ENCODE data around the gene FETUB.
A peak's percentile ranks its signal among the peaks of the same experiment; 100 is the strongest.

FETUB gene

GRCh38 chr3:186598108-186598784 lies 42.0 kb upstream of the FETUB start:
- DNase-seq (ENCODE audit: low read depth): peak; percentile 50
- TF ChIP-seq CTCF (conservative IDR thresholded peaks at IDR 0.05; ENCODE audit: low read depth, low read length): no peak
- H3K4me3 ChIP-seq (ENCODE audit: low read depth, low read length): no peak overlapping the region

GRCh38 chr3:186598794-186599141 lies 41.4 kb upstream of the FETUB start:
- H3K4me3 ChIP-seq (ENCODE audit: low read depth, low read length): no peak overlapping the region
- no peak for TF ChIP-seq CTCF (conservative IDR thresholded peaks at IDR 0.05; ENCODE audit: low read depth, low read length)
- DNase-seq (ENCODE audit: low read depth): no peak

GRCh38 chr3:186599142-186599784 lies 40.9 kb upstream of the FETUB start:
- no peak for TF ChIP-seq CTCF (conservative IDR thresholded peaks at IDR 0.05; ENCODE audit: low read depth, low read length)
- DNase-seq (ENCODE audit: low read depth): no peak
- no peak overlapping the region for H3K4me3 ChIP-seq (ENCODE audit: low read depth, low read length)

- no peak for TF ChIP-seq CTCF (conservative IDR thresholded peaks at IDR 0.05; ENCODE audit: low read depth, low read length)
These were observed 40.4 kb upstream of the FETUB start for GRCh38 chr3:186599785-186600166.

GRCh38 chr3:186600896-186601295 lies 39.3 kb upstream of the FETUB start:
- DNase-seq (ENCODE audit: low read depth): no peak

More at GRCh38 chr3:186599785-186600166, 40.4 kb upstream of the FETUB start:
- DNase-seq (ENCODE audit: low read depth): no peak
- no peak overlapping the region for H3K4me3 ChIP-seq (ENCODE audit: low read depth, low read length)

GRCh38 chr3:186603159-186603558 lies 37.0 kb upstream of the FETUB start:
- no peak overlapping the region for H3K4me3 ChIP-seq (ENCODE audit: low read depth, low read length)
- DNase-seq (ENCODE audit: low read depth): no peak
- no peak for TF ChIP-seq CTCF (conservative IDR thresholded peaks at IDR 0.05; ENCODE audit: low read depth, low read length)

More at GRCh38 chr3:186600896-186601295, 39.3 kb upstream of the FETUB start:
- no peak overlapping the region for H3K4me3 ChIP-seq (ENCODE audit: low read depth, low read length)
- TF ChIP-seq CTCF (conservative IDR thresholded peaks at IDR 0.05; ENCODE audit: low read depth, low read length): no peak

- H3K4me3 ChIP-seq (ENCODE audit: low read depth, low read length): no peak overlapping the region
- no peak for TF ChIP-seq CTCF (conservative IDR thresholded peaks at IDR 0.05; ENCODE audit: low read depth, low read length)
- DNase-seq (ENCODE audit: low read depth): no peak
These were observed 35.1 kb upstream of the FETUB start for GRCh38 chr3:186605078-186605477.

Data from choroid plexus epithelial cell (primary cell).